Glomerular endothelial cell (primary cell): ENCODE results near the gene HLA-DQA1. TPM values are rescaled to one million over a fixed set of nuclear protein-coding genes. Genes with fewer than 3 reads are reported as not detected.
"Not testable (repeated sequence)": the region's sequence is repeated elsewhere in the genome, so short reads cannot be mapped to it uniquely, and the experiment has no call there.

Experiments
- DNase-seq: peaks from one replicate; pipeline ENCODE4 v3.0.0-alpha.2; 2011; ENCODE audit warnings: low read depth, low spot score; ENCODE audit errors: extremely low read depth
- total RNA-seq: library from RNA; depleted of rRNA; stranded (reverse); fragments of >200 nt; gene quantifications from 2 replicates; pipeline ENCODE4 v1.2.3, GENCODE V29; 2015

The HLA-DQA1 gene
- total RNA-seq, 1 donor from 2014 or later, result not detected

- DNase-seq, result no peak
These were observed 15.8 kb upstream of the HLA-DQA1 start for GRCh38 chr6:32621372-32621771.

GRCh38 chr6:32622545-32623401 lies 14.4 kb upstream of the HLA-DQA1 start:
- no peak for DNase-seq

GRCh38 chr6:32623693-32624092 lies 13.5 kb upstream of the HLA-DQA1 start:
- DNase-seq, result no peak

GRCh38 chr6:32624565-32624964 lies 12.6 kb upstream of the HLA-DQA1 start:
- DNase-seq, result no peak

GRCh38 chr6:32625137-32625536 lies 12.1 kb upstream of the HLA-DQA1 start:
- DNase-seq, result no peak

- DNase-seq, result no peak
These were observed 10.0 kb upstream of the HLA-DQA1 start for GRCh38 chr6:32627249-32627648.

GRCh38 chr6:32627831-32628230 lies 9.4 kb upstream of the HLA-DQA1 start:
- no peak for DNase-seq

GRCh38 chr6:32629793-32630192 lies 7.4 kb upstream of the HLA-DQA1 start:
- DNase-seq, result not testable (repeated sequence)

- no peak for DNase-seq
These were observed 1.6 kb upstream of the HLA-DQA1 start for GRCh38 chr6:32635526-32636123.

- DNase-seq, result no peak
These were observed 677 bp downstream of the HLA-DQA1 start for GRCh38 chr6:32637883-32638282.

- no peak for DNase-seq
These were observed 1.5 kb downstream of the HLA-DQA1 start for GRCh38 chr6:32638532-32639219.

- DNase-seq, result no peak
These were observed 2.5 kb downstream of the HLA-DQA1 start for GRCh38 chr6:32639440-32640394.

- no peak for DNase-seq
These were observed 3.9 kb downstream of the HLA-DQA1 start for GRCh38 chr6:32641122-32641521.

- DNase-seq, result not testable (repeated sequence)
These were observed 4.8 kb downstream of the HLA-DQA1 start for GRCh38 chr6:32641785-32642719.

- DNase-seq, result no peak
These were observed 5.5 kb downstream of the HLA-DQA1 start for GRCh38 chr6:32642720-32643106.

- no peak for DNase-seq
These were observed 6.7 kb downstream of the HLA-DQA1 start for GRCh38 chr6:32643904-32644303.

- no peak for DNase-seq
These were observed 8.0 kb downstream of the HLA-DQA1 start for GRCh38 chr6:32645047-32645703.

- no peak for DNase-seq
These were observed 18.1 kb downstream of the HLA-DQA1 start for GRCh38 chr6:32655203-32655710.

- not testable (repeated sequence) for DNase-seq
These were observed 20.1 kb downstream of the HLA-DQA1 start for GRCh38 chr6:32657329-32657728.
